Upper lobe of left lung (tissue), 4 donors: Measurements from ENCODE around the gene LGI4.

ENCODE experiments used
- POLR2AphosphoS5 ChIP-seq, 2 donors: sonication (generic); formaldehyde crosslinking; IDR thresholded peaks; one replicate each; pipeline ENCODE4 v1.5.1; 2017; ENCODE audit warnings: antibody characterized with exemption in 2 of 2
- TF ChIP-seq, protein P1 (sequence below), 6 experiments: fragments of 450-650 bp in 4 of 6; fragments of 200-600 bp in 2 of 6; sonication (generic) in 2 of 6; IDR thresholded peaks; one replicate each; pipeline ENCODE4 v1.5.1; 2016 to 2019; ENCODE audit warnings: antibody characterized with exemption in 6 of 6

DNA sequence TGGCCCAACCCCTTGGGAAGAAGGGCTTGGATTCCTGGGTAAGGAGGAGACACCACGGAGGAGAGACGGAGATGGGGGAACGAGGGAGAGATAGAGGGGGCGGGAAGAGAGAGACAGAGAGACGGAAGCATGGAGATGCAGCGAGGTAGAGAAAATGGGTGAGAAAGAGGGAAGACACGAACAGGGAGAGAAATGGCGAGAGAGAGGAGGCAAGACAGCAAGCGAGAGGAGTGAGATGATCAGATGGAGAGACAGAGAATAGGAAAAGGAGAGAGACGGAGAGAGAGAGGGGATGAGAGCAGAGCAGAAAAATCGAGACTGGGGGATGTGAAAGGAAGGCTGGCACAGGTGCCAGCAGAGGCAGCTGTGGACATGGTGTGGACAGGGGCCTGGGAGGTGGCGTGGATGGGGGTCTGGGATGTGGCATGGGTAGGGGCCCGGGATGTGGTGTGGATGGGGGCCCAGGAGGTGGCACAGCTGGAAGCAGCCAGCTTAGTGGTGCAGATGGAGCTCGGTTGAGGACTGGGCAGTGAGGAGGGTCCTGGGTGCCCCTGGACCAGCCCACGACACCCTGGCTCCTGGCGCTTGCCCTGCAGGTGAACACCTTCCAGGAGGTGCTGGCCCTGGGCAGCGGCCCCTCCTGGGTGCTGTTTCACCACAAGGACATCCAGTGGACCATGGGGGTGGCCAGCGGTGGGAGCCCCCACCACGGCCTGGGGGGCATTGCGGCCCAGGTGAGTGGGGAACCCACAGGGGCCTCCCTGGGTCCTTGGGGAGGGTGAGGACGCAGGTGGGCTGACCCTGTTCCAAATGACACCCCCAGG is 59.4 kb downstream of the LGI4 start:
- TF ChIP-seq, protein P1, sequence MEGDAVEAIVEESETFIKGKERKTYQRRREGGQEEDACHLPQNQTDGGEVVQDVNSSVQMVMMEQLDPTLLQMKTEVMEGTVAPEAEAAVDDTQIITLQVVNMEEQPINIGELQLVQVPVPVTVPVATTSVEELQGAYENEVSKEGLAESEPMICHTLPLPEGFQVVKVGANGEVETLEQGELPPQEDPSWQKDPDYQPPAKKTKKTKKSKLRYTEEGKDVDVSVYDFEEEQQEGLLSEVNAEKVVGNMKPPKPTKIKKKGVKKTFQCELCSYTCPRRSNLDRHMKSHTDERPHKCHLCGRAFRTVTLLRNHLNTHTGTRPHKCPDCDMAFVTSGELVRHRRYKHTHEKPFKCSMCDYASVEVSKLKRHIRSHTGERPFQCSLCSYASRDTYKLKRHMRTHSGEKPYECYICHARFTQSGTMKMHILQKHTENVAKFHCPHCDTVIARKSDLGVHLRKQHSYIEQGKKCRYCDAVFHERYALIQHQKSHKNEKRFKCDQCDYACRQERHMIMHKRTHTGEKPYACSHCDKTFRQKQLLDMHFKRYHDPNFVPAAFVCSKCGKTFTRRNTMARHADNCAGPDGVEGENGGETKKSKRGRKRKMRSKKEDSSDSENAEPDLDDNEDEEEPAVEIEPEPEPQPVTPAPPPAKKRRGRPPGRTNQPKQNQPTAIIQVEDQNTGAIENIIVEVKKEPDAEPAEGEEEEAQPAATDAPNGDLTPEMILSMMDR (IDR thresholded peaks at IDR 0.05), result no peak
- TF ChIP-seq POLR2AphosphoS5 (IDR thresholded peaks at IDR 0.05), result no peak
